ENCODE measurements around the gene PLXNB2.

GRCh38 chr22:50318356-50318697 is 10.9 kb upstream of the PLXNB2 start:
- TF ChIP-seq CTCF (IDR thresholded peaks at IDR 0.05; ENCODE audit: poor library complexity, severe bottlenecking) (no peak), SMC3 (conservative IDR thresholded peaks at IDR 0.05; ENCODE audit: poor library complexity) (no peak), POLR2AphosphoS5 (IDR thresholded peaks at IDR 0.05) (no peak), EP300 (conservative IDR thresholded peaks at IDR 0.05; ENCODE audit: poor library complexity, severe bottlenecking) (no peak), EZH2 (IDR thresholded peaks at IDR 0.05; ENCODE audit: borderline replicate concordance, insufficient read depth, low read length, poor library complexity, severe bottlenecking) (no peak), TAF1 (IDR thresholded peaks at IDR 0.05; ENCODE audit: low read depth) (no peak), RAD21 (conservative IDR thresholded peaks at IDR 0.05) (no peak), MXI1 (conservative IDR thresholded peaks at IDR 0.05; ENCODE audit: poor library complexity, severe bottlenecking) (no peak)
- TF ChIP-seq, protein P1, sequence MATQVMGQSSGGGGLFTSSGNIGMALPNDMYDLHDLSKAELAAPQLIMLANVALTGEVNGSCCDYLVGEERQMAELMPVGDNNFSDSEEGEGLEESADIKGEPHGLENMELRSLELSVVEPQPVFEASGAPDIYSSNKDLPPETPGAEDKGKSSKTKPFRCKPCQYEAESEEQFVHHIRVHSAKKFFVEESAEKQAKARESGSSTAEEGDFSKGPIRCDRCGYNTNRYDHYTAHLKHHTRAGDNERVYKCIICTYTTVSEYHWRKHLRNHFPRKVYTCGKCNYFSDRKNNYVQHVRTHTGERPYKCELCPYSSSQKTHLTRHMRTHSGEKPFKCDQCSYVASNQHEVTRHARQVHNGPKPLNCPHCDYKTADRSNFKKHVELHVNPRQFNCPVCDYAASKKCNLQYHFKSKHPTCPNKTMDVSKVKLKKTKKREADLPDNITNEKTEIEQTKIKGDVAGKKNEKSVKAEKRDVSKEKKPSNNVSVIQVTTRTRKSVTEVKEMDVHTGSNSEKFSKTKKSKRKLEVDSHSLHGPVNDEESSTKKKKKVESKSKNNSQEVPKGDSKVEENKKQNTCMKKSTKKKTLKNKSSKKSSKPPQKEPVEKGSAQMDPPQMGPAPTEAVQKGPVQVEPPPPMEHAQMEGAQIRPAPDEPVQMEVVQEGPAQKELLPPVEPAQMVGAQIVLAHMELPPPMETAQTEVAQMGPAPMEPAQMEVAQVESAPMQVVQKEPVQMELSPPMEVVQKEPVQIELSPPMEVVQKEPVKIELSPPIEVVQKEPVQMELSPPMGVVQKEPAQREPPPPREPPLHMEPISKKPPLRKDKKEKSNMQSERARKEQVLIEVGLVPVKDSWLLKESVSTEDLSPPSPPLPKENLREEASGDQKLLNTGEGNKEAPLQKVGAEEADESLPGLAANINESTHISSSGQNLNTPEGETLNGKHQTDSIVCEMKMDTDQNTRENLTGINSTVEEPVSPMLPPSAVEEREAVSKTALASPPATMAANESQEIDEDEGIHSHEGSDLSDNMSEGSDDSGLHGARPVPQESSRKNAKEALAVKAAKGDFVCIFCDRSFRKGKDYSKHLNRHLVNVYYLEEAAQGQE (IDR thresholded peaks at IDR 0.05; ENCODE audit: borderline replicate concordance): no peak

Measured in neural cell (in vitro differentiated cells).